ENCODE results near the gene VIPR1. TPM values are rescaled to one million over a fixed set of nuclear protein-coding genes. Genes with fewer than 3 reads are reported as not detected.

Gene VIPR1
- total and polyA plus RNA-seq, 2 donors, result 1.8 to 4.4 TPM

GRCh38 chr3:42520906-42521305, 18.5 kb downstream of the VIPR1 start:
- H3K27ac ChIP-seq (ENCODE audit: low read depth in 1 of 2, low read length in 1 of 2), result no peak overlapping the region
- H3K4me1 ChIP-seq (ENCODE audit: control insufficient read depth in 2 of 2, insufficient read depth in 2 of 2, low read length in 2 of 2), result peaks cover 0 to 11% of the 10 kb centered on the region in 2 donors
- H3K36me3 ChIP-seq (ENCODE audit: control insufficient read depth in 2 of 2, insufficient read depth in 2 of 2, low read length in 1 of 2), result no peaks in the 10 kb centered on the region
- DNase-seq (ENCODE audit: low read depth in 6 of 9, low spot score in 9 of 9), result no peak
- H3K27me3 ChIP-seq (ENCODE audit: control insufficient read depth in 2 of 2, insufficient read depth in 1 of 2, low read length in 1 of 2), result no peaks in the 10 kb centered on the region
- no peaks in the 10 kb centered on the region for H3K9me3 ChIP-seq (ENCODE audit: control insufficient read depth in 2 of 2, insufficient read depth in 1 of 2, low read length in 1 of 2)
- 97% methylated on average over 4 of the region's 4 CpGs for WGBS
- no peak overlapping the region for H3K4me3 ChIP-seq (ENCODE audit: low read length in 2 of 2)

GRCh38 chr3:42524751-42525150, 22.3 kb downstream of the VIPR1 start:
- H3K4me1 ChIP-seq (ENCODE audit: control insufficient read depth in 2 of 2, insufficient read depth in 2 of 2, low read length in 2 of 2), result peaks cover 0 to 44% of the 10 kb centered on the region in 2 donors
- no peaks in the 10 kb centered on the region for H3K36me3 ChIP-seq (ENCODE audit: control insufficient read depth in 2 of 2, insufficient read depth in 2 of 2, low read length in 1 of 2)
- no peaks in the 10 kb centered on the region for H3K27me3 ChIP-seq (ENCODE audit: control insufficient read depth in 2 of 2, insufficient read depth in 1 of 2, low read length in 1 of 2)
- no peaks in the 10 kb centered on the region for H3K9me3 ChIP-seq (ENCODE audit: control insufficient read depth in 2 of 2, insufficient read depth in 1 of 2, low read length in 1 of 2)
- 97% methylated on average over 3 of the region's 3 CpGs for WGBS
- no peak overlapping the region for H3K4me3 ChIP-seq (ENCODE audit: low read length in 2 of 2)
- DNase-seq (ENCODE audit: low read depth in 6 of 9, low spot score in 9 of 9), result no peak
- H3K27ac ChIP-seq (ENCODE audit: low read depth in 1 of 2, low read length in 1 of 2), result no peak overlapping the region

GRCh38 chr3:42525212-42525611, 22.8 kb downstream of the VIPR1 start:
- 93% methylated on average over 4 of the region's 4 CpGs for WGBS
- H3K4me1 ChIP-seq (ENCODE audit: control insufficient read depth in 2 of 2, insufficient read depth in 2 of 2, low read length in 2 of 2), result peaks cover 0 to 45% of the 10 kb centered on the region in 2 donors
- DNase-seq (ENCODE audit: low read depth in 6 of 9, low spot score in 9 of 9), result no peak
- no peak overlapping the region for H3K4me3 ChIP-seq (ENCODE audit: low read length in 2 of 2)
- H3K27ac ChIP-seq (ENCODE audit: low read depth in 1 of 2, low read length in 1 of 2), result no peak overlapping the region
- H3K36me3 ChIP-seq (ENCODE audit: control insufficient read depth in 2 of 2, insufficient read depth in 2 of 2, low read length in 1 of 2), result no peaks in the 10 kb centered on the region
- no peaks in the 10 kb centered on the region for H3K27me3 ChIP-seq (ENCODE audit: control insufficient read depth in 2 of 2, insufficient read depth in 1 of 2, low read length in 1 of 2)
- no peaks in the 10 kb centered on the region for H3K9me3 ChIP-seq (ENCODE audit: control insufficient read depth in 2 of 2, insufficient read depth in 1 of 2, low read length in 1 of 2)

- Histone ChIP-seq H3K36me3 (ENCODE audit: control insufficient read depth in 2 of 2, insufficient read depth in 2 of 2, low read length in 1 of 2) (no peaks in the 10 kb centered on the region), H3K27me3 (ENCODE audit: control insufficient read depth in 2 of 2, insufficient read depth in 1 of 2, low read length in 1 of 2) (no peaks in the 10 kb centered on the region), H3K4me1 (ENCODE audit: control insufficient read depth in 2 of 2, insufficient read depth in 2 of 2, low read length in 2 of 2) (peaks cover 0 to 45% of the 10 kb centered on the region in 2 donors), H3K27ac (ENCODE audit: low read depth in 1 of 2, low read length in 1 of 2) (no peak overlapping the region), H3K9me3 (ENCODE audit: control insufficient read depth in 2 of 2, insufficient read depth in 1 of 2, low read length in 1 of 2) (no peaks in the 10 kb centered on the region), H3K4me3 (ENCODE audit: low read length in 2 of 2) (no peak overlapping the region)
- WGBS, result 91% methylated on average over 13 of the region's 13 CpGs
- no peak for DNase-seq (ENCODE audit: low read depth in 6 of 9, low spot score in 9 of 9)
Observed at GRCh38 chr3:42525736-42526345, 23.4 kb downstream of the VIPR1 start.

- H3K27me3 ChIP-seq (ENCODE audit: control insufficient read depth in 2 of 2, insufficient read depth in 1 of 2, low read length in 1 of 2), result no peaks in the 10 kb centered on the region
- H3K4me1 ChIP-seq (ENCODE audit: control insufficient read depth in 2 of 2, insufficient read depth in 2 of 2, low read length in 2 of 2), result peaks cover 0 to 45% of the 10 kb centered on the region in 2 donors
- 53% methylated on average over 15 of the region's 15 CpGs for WGBS
- H3K36me3 ChIP-seq (ENCODE audit: control insufficient read depth in 2 of 2, insufficient read depth in 2 of 2, low read length in 1 of 2), result no peaks in the 10 kb centered on the region
- H3K27ac ChIP-seq (ENCODE audit: low read depth in 1 of 2, low read length in 1 of 2), result no peak overlapping the region
- DNase-seq (ENCODE audit: low read depth in 6 of 9, low spot score in 9 of 9), result peak in 3 of 9 donors; percentile 20 to 70 (median 51)
- H3K9me3 ChIP-seq (ENCODE audit: control insufficient read depth in 2 of 2, insufficient read depth in 1 of 2, low read length in 1 of 2), result no peaks in the 10 kb centered on the region
- no peak overlapping the region for H3K4me3 ChIP-seq (ENCODE audit: low read length in 2 of 2)
Observed at GRCh38 chr3:42526616-42527367, 24.3 kb downstream of the VIPR1 start.

GRCh38 chr3:42527368-42527917, 25.0 kb downstream of the VIPR1 start:
- Histone ChIP-seq H3K36me3 (ENCODE audit: control insufficient read depth in 2 of 2, insufficient read depth in 2 of 2, low read length in 1 of 2) (no peaks in the 10 kb centered on the region), H3K27ac (ENCODE audit: low read depth in 1 of 2, low read length in 1 of 2) (no peak overlapping the region), H3K4me3 (ENCODE audit: low read length in 2 of 2) (no peak overlapping the region), H3K9me3 (ENCODE audit: control insufficient read depth in 2 of 2, insufficient read depth in 1 of 2, low read length in 1 of 2) (no peaks in the 10 kb centered on the region), H3K27me3 (ENCODE audit: control insufficient read depth in 2 of 2, insufficient read depth in 1 of 2, low read length in 1 of 2) (no peaks in the 10 kb centered on the region), H3K4me1 (ENCODE audit: control insufficient read depth in 2 of 2, insufficient read depth in 2 of 2, low read length in 2 of 2) (peaks cover 0 to 45% of the 10 kb centered on the region in 2 donors)
- 96% methylated on average over 11 of the region's 11 CpGs for WGBS
- DNase-seq (ENCODE audit: low read depth in 6 of 9, low spot score in 9 of 9), result no peak

GRCh38 chr3:42529468-42529867, 27.0 kb downstream of the VIPR1 start:
- H3K4me1 ChIP-seq (ENCODE audit: control insufficient read depth in 2 of 2, insufficient read depth in 2 of 2, low read length in 2 of 2), result peaks cover 0 to 45% of the 10 kb centered on the region in 2 donors
- no peak overlapping the region for H3K27ac ChIP-seq (ENCODE audit: low read depth in 1 of 2, low read length in 1 of 2)
- H3K27me3 ChIP-seq (ENCODE audit: control insufficient read depth in 2 of 2, insufficient read depth in 1 of 2, low read length in 1 of 2), result no peaks in the 10 kb centered on the region
- H3K9me3 ChIP-seq (ENCODE audit: control insufficient read depth in 2 of 2, insufficient read depth in 1 of 2, low read length in 1 of 2), result no peaks in the 10 kb centered on the region
- WGBS, result 52% methylated on average over 2 of the region's 2 CpGs
- H3K4me3 ChIP-seq (ENCODE audit: low read length in 2 of 2), result no peak overlapping the region
- peak in 2 of 9 donors; percentile 18 to 42 for DNase-seq (ENCODE audit: low read depth in 6 of 9, low spot score in 9 of 9)
- H3K36me3 ChIP-seq (ENCODE audit: control insufficient read depth in 2 of 2, insufficient read depth in 2 of 2, low read length in 1 of 2), result no peaks in the 10 kb centered on the region

- H3K9me3 ChIP-seq (ENCODE audit: control insufficient read depth in 2 of 2, insufficient read depth in 1 of 2, low read length in 1 of 2), result no peaks in the 10 kb centered on the region
Observed at GRCh38 chr3:42530073-42530472, 27.6 kb downstream of the VIPR1 start.

GRCh38 chr3:42531470-42531869, 29.0 kb downstream of the VIPR1 start:
- Histone ChIP-seq H3K9me3 (ENCODE audit: control insufficient read depth in 2 of 2, insufficient read depth in 1 of 2, low read length in 1 of 2) (no peaks in the 10 kb centered on the region), H3K27ac (ENCODE audit: low read depth in 1 of 2, low read length in 1 of 2) (no peak overlapping the region), H3K27me3 (ENCODE audit: control insufficient read depth in 2 of 2, insufficient read depth in 1 of 2, low read length in 1 of 2) (no peaks in the 10 kb centered on the region), H3K4me3 (ENCODE audit: low read length in 2 of 2) (no peak overlapping the region), H3K36me3 (ENCODE audit: control insufficient read depth in 2 of 2, insufficient read depth in 2 of 2, low read length in 1 of 2) (no peaks in the 10 kb centered on the region), H3K4me1 (ENCODE audit: control insufficient read depth in 2 of 2, insufficient read depth in 2 of 2, low read length in 2 of 2) (peaks cover 0 to 28% of the 10 kb centered on the region in 2 donors)
- WGBS, result 96% methylated on average over 6 of the region's 6 CpGs
- DNase-seq (ENCODE audit: low read depth in 6 of 9, low spot score in 9 of 9), result no peak

More at GRCh38 chr3:42530073-42530472, 27.6 kb downstream of the VIPR1 start:
- no peak overlapping the region for H3K27ac ChIP-seq (ENCODE audit: low read depth in 1 of 2, low read length in 1 of 2)
- no peak for DNase-seq (ENCODE audit: low read depth in 6 of 9, low spot score in 9 of 9)
- no peaks in the 10 kb centered on the region for H3K27me3 ChIP-seq (ENCODE audit: control insufficient read depth in 2 of 2, insufficient read depth in 1 of 2, low read length in 1 of 2)
- H3K4me1 ChIP-seq (ENCODE audit: control insufficient read depth in 2 of 2, insufficient read depth in 2 of 2, low read length in 2 of 2), result peaks cover 0 to 42% of the 10 kb centered on the region in 2 donors
- no peak overlapping the region for H3K4me3 ChIP-seq (ENCODE audit: low read length in 2 of 2)
- H3K36me3 ChIP-seq (ENCODE audit: control insufficient read depth in 2 of 2, insufficient read depth in 2 of 2, low read length in 1 of 2), result no peaks in the 10 kb centered on the region

Data from thymus (tissue), 11 donors.